Stimulated activated CD8-positive, alpha-beta memory T cell treated with anti-CD3 and anti-CD28 coated beads, Interleukin-7, amount 100 ng/mL, for 48 hours (primary cell): ENCODE measurements around the gene AEN.
"Not testable (repeated sequence)": the region's sequence is repeated elsewhere in the genome, so short reads cannot be mapped to it uniquely, and the experiment has no call there.

Source experiments
- DNase-seq, 2 donors: peaks; one replicate each; pipeline ENCODE4 v3.0.0-alpha.2; 2020; ENCODE audit warnings: low read depth in 1 of 2; ENCODE audit errors: extremely low read depth in 1 of 2

Gene AEN

DNA sequence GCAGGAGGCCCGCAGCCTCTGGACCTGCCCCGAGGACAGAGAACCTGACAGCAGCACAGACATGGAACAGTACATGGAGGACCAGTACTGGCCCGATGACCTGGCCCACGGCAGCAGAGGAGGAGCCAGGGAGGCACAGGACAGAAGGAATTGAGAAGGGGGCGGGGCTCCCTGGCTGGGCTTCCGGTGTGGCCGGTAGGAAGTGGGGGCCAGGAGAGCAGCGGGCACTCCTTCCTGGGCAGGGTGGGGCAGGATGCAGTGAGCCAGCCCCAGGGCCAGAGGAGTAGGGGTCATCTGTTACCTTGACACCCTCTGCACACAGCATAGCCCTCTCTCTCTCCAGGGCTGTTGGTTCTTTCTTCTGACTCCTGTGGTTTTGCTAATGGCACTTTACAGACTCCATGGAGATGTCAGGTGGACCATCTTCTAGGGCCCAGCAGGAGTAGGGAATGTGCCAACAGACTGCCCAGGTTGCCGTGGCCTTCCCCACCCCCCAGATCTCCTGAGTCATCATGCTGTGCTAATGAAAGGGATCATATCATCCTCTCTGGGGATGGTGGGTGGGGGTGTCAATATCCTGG is 9.1 kb downstream of the AEN start:
- DNase-seq: no peak

DNA sequence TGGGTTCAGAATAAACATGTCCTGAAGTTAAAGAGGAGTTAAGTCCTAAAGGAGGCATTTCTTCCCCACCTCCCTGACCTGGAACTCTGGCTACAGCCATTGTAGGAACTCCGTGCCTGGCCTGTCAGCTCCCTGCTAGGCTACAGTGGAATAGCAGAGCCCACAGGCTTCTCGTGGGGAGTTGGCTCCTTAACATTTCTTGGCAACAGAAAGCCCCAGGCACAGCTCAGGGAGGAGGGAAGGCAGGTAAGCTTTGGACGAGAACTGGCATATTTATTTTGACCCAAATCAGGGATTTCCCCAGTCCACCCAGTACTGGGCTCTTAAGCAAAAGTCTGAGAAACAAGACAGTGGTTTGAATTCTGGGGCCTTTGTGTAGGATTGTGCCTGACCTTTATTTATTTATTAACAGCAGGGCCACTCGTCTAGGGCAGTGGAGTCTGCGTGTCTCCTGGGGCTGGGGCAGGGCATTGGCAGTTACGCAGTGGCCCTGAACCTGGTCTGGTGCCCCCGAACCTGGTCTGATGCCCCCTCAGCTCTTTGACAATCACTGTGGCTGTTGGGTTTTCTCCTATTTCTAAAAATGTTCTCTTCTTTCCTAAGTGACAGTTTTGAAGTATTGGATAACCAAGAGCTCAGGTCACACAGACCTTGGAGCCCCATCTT is 9.8 kb downstream of the AEN start:
- no peak for DNase-seq

DNA sequence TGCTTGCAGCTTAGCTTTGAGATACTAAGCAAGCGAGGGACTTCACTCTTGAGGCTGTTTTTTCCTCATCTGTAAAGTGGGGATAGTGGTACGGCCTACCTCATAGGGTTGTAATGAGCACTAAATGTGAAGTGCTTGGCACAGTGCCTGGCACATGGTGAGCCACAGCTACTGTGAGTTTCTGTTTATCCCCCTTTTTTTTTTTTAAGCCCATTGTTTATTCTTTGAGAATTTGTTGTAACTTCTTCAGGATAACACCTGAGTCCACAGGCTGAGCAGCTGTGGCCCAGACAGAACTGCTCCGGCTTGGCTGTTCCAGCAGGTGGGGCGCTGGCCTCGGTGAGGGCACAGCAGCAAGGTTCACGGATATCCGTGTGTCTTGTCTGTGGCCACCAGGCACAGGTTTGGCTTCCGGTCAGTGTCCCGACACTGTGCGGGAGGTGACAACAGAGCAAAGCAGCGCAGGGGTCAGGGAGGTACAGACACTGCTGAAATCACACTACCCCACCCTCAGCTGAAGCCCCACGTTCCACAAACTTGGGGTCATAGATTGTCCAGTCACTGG is 10.4 kb downstream of the AEN start:
- no peak for DNase-seq

DNA sequence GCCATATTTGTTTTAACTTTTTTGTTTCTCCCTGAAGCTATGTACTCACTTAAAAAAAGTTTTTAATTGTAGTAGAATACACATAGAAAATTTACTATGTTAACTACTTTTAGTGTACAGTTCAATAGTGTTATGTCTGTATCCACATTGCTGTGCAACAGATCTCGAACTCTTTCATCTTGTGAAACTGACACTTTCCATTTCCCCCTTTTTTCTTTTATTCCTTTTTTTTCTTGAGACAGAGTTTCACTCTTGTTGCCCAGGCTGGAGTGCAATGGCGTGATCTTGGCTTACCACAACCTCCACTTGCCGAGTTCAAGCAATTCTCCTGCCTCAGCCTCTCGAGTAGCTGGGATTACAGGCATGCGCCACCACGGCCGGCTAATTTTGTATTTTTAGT is 11.7 kb downstream of the AEN start:
- DNase-seq: not testable (repeated sequence)

DNA sequence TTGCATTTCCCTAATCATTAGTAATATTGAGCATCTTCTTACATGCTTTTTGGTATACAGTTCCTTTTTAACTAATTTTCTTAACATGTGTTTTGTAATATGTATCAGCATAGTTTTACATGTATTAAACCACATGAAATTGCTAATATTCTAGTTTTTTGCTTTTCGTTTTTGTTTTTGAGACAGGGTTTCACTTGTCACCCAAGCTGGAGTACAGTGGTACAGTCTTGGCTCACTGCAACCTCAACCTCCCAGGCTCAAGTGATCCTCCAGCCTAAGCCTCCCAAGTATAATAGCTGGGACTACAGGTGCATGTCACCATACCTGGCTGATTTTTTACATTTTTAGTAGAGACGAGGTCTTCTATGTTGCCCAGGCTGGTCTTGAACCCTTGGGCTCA is 13.3 kb downstream of the AEN start:
- no peak for DNase-seq

DNA sequence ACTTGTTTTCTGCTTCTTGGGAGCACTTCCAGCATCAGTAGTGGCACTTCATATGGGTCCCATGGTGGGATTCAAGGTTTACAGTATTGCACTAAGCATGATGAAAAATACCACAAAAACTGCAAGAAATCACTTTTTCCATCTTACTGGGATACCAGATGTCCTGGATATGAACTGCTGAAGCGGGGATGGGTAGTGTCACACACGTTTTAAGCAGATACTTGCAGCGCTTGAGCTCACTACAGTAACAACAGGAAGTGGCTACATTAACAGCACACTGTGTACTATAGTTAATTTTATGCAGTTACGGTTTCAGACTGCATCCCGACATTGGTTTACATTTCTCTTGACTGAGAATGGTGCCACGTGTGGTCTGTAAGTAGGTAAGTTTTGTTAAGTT is 14.2 kb downstream of the AEN start:
- no peak for DNase-seq

DNA sequence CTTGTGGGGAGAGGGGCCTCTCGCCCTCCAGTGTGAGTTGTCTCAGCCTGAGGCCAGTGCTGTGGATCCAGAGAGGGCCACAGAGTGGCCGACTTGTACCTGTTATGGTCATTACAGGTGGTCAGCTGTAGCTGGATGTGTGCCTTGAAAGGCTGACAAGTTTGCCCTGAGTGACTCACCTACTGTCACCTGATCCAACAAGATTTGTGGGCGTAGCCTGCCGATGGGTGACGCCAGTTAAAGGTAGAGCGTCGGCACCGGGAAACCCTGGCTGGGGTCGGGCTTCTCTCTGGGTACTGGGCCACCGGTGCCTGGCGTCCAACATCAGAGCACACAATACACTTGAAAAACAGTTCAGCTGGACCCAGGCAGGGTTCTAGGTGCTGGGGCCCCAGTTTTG is 14.9 kb downstream of the AEN start:
- peak in 1 of 2 donors; percentile 51 for DNase-seq

DNA sequence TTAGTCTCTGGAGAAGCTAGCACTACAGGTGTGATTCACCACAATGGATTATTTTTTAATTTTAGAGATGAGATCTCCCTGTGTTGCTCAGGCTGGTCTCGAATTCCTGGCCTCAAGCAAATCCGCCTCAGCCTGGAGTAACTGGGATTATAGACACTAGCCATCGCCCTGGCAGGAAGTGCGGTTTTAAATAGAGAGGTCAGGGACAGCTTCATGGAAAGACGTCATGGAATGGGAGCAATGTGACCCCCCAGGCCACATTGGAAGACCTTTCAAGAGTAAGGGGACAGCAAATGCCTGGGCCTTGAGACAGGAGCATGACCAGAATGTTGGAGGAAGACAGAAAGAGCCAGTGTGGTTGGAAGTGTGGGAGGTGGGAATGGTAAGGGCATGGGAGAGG is 15.5 kb downstream of the AEN start:
- no peak for DNase-seq

DNA sequence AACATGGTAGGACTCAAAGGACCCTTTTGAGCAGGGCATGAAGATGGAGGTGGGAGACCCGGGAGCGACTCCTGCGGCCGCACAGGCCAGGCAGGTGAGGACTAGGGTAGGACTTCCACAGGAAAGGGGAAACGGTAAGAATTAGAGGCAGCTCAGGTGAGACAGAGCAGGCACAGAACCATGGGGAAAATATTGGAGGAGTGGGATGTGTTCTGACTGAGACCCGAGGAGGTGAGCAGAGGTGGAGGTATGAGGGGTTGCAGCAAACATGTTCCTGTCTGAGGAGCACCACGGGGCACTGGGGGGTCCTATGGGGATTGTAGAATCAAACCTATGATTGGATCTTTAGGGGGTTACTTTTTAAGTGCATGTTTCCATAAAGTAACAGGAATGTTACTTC is 16.3 kb downstream of the AEN start:
- no peak for DNase-seq

DNA sequence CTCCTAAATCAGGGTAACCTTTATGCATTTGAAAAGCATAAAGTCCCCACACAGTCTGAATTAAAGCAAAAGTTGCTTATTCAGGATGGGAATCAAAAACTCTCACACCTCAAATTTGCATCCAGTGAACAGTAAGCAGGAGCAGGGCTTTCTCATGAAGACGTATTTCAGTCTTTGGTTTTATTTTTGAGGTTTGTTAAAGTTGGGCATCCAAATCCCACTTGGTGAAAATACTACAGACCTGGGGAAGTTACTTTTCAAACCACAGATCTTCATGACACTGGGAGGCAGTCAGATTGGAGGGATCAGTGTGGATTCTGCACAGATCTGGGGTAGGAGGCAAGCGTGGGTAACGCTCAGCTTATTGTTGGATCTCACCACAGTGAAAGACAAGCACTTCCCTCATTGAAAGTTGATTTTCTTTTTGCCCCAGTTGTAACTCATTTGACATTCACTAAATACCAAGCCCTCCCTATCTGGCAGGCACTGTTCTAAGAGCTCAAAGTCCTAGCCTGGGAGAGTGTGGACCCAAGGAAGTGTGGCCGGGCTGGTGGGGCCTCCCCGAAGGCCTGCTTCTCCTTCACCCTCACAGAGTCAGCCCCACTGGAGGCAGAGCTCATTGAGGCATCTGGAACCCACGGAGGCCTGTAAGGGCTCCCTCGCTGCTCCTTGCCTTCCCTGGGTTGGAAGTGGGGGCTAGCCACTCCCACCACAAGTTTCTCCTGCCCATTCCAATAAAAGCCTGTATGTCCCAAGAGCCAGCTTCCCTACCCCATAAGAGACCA is 16.9 kb downstream of the AEN start:
- no peak for DNase-seq

DNA sequence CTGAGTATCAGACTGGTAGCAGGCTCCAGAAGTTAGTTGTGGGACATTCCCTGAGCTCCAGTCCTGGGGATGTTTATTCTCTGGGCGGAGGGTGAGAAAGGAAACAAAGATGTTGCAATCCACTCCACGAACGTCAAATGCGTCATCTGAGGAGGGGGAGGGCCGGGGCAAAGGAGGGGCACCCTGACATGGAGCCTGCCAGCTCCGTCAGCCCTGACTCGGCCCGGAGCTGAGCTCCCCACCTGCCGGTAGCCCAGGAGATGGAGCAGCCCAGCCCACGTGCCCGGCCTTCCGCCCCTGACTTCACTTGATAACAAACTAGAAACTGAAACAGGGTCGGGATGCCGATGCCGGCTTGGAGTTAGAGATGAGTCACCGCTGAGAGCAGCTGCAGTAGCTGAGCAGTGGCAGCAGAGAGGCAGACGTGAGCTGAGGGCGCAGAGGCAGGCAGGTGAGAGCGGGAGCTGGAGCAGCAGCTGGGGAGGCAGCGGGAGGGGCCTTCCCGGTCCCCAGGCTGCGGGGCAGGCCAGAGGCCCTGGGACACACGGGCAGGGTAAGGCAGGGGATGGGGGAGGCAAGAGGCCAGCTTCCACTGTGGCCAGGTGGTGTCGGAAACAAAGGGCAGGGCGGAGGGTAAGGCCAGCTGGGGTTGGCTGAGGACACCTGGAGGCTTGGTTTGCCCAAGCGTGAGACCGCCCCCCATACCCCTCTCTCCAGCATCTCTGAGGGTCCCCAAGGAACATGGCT is 17.7 kb downstream of the AEN start, which contains the start of gene ISG20:
Gene ISG20 (plus strand): TSS at position 391 of the 747 bp plus-strand sequence. CDS start 351 bp downstream, at position 742.
- DNase-seq: peak; percentile 87 to 96

DNA sequence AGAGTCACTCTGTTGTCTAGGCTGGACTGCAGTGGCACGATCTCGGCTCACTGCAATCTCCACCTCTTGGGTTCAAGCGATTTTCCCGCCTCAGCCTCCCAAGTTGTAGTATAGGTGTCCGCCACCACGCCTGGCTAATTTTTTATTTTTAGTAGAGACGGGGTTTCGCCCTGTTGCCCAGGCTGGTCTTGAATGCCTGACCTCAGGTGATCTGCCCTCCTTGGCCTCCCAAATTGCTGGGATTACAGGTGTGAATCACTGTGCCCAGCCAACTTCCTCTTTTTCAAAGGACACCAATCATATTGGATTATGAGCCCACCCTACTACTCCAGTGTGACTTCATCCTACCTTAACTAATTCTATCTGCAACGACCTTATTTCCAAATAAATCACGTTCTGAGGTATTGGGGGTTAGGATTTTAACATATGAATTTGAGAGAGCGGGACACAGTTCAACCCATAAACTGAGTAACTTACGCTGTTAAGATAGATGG is 20.9 kb downstream of the AEN start:
- DNase-seq: no peak

DNA sequence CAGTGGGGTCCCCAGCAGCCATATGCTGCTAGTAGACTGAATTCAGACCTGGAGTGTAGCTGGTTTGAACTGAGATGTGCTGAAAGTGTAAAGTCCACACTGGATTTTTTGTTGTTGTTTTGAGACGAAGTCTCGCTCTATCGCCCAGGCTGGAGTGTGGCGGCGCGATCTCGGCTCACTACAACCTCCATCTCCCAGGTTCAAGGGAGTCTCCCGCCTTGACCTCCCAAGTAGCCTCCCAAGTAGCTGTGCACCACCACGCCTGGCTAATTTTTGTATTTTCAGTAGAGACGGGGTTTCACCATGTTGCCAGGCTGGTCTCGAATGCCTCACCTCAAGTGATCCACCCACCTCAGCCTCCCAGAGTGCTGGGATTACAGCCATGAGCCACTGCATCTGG is 21.4 kb downstream of the AEN start:
- not testable (repeated sequence) for DNase-seq

DNA sequence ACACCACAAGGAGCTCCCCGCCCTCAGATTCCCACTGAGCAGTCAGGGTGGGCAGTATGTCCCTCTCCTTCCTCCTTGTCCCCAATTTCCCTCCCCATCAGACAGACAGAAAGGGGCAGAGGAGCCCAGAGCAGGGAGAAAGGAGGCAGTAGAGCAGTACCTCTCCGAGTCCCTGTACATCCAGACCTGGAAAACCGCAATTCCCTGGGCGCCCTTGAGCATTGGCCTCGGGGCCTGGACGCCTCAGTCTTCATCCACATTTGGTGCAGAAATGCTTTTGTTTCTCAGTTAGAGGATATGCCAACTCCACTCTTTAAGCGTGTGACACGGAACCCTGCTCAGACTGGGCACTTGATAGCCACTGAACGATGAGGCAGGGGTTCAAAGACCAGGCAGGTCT is 23.6 kb downstream of the AEN start:
- DNase-seq: no peak

DNA sequence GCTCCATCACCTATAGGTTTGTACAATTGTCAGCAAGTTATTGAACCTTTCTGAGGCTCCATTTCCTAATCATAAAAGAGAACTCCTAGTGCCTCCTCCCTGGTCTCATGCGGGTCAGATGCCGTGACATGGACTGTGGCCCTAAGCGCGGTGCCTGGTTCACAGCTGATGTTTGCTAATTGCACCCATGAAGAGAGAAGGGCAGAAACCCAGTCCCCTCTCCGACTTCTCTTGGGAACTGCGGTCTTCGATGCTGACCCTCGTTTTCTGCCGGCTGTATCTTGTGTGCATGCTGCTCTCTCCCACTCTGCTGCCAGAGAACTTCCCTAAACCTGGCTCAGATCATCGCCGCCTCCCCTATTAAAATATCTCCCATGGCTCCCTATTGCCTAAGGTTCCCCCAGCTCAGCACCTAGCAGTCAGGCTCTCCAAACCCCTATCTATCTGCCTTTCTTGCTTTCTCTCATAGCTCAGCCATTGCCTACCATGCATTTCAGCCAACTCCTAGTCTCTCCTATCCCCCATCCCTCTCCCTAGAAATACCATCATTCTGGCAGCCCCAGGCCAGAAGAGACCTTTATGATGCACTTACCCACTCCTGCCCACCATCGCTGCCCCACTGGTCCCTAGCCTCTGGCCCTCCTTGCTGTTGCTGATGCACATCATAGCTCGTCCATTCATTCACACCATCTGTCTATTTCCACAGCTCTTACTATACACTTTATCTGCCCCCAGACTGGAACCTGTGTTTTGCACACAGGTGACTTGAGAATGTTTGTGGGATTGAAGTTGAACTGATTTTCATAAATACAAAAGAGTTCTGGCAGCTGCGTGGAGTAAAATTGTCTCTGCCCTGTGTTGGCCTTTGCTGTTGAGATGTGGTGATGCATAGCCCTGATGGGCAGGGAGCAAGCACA is 24.3 kb downstream of the AEN start:
- no peak for DNase-seq

DNA sequence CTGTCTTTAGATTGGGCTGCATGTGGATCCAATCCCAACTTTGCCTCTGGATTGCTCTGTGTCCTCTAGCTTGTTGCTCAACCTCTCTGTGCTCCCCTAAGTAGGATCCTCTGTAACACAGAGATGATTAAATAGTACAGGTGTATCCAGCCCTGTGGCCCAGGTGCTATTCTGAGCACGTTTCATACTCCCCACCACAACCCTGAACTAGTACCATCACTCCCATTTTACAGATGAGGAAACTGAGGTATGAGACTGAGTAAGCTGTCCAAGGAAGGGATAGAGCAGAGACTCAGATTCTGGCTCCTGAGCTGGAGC is 24.9 kb downstream of the AEN start:
- no peak for DNase-seq

DNA sequence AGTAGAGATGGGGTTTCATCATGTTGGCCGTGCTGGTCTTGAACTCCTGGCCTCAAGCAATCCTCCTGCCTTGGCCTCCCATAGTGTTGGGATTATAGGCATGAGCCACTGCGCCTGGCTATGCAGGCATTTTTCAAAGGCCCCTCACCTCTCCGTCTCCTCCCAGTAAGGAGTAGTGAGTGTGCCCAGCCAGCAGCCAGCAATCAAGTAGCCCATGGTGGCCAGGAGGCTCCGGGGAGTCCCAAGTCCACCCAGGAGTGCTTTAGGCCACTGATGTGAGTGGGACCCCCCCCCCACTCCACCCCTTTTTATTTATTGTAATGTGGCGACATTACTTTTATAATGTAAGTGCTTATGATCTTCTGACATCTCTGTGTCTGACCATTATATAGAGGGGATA is 25.8 kb downstream of the AEN start:
- DNase-seq: no peak

DNA sequence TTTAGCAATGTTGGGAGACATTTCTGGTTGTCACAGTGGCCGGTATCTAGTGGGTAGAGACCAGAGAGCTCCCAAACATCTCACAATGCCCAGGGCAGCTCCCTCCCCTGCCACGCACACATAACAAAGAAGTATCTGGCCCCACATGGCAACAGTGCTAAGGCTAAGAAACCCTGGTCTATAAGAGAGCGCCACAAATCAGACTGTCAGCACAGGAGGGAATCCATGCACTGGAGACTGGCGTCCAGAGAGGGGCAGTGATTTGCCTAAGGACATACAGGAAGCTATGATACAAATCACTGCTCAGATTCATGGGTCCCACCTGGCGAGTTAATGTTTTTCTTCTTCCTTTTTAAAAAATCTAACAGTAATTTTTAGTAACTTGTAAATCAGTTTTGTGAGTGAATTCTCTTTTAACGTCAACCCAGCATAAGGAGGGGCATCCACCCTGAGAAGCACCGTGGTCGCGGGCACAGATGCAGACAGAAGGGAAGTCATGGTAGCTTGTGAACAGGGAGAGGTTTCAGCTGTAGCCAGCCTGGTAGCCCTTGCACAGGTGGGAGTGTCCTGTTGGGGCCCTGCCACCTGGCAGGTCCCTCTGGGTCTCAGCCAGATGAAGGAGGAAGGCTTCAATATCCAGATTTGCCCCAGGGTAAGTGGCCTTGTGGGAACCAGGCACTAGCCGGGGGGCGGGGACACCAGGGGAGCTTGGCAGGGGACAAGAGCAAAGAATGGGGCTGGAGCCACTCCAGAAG is 26.4 kb downstream of the AEN start:
- no peak for DNase-seq
